NT2/D1 (cell line): ENCODE results near the gene NFKB1.
"Not testable (repeated sequence)": the region's sequence is repeated elsewhere in the genome, so short reads cannot be mapped to it uniquely, and the experiment has no call there.

Experiments
- DNase-seq: peaks from one replicate; pipeline ENCODE4 v3.0.0-alpha.2; 2011; ENCODE audit warnings: low read depth, low spot score
- H3K27me3 ChIP-seq: 2 replicates; pipeline ENCODE4 v1.6.0; 2011; ENCODE audit warnings: mild to moderate bottlenecking; ENCODE audit not compliant: insufficient read length, insufficient read depth
- H3K36me3 ChIP-seq: 2 replicates; pipeline ENCODE4 v1.6.1; 2011; ENCODE audit warnings: mild to moderate bottlenecking, low read length, mixed read lengths; ENCODE audit not compliant: insufficient read depth, insufficient read length
- H3K4me1 ChIP-seq: 2 replicates; pipeline ENCODE4 v1.5.1; 2011; ENCODE audit not compliant: insufficient read depth, insufficient read length
- H3K4me3 ChIP-seq: 2 replicates; pipeline ENCODE4 v1.5.1; 2011; ENCODE audit warnings: low read depth; ENCODE audit not compliant: insufficient read length
- H3K9ac ChIP-seq: 2 replicates; pipeline ENCODE4 v1.6.0; 2011; ENCODE audit warnings: low read depth; ENCODE audit not compliant: insufficient read length
- H3K9me3 ChIP-seq: 2 replicates; pipeline ENCODE4 v1.5.1; 2011; ENCODE audit warnings: mild to moderate bottlenecking, low read length; ENCODE audit not compliant: insufficient read depth
- SUZ12 ChIP-seq: IDR thresholded peaks from 2 replicates; pipeline ENCODE4 v1.6.1; 2011; ENCODE audit not compliant: insufficient read length, insufficient read depth; ENCODE audit errors: extremely low read depth
- YY1 ChIP-seq: IDR thresholded peaks from 2 replicates; pipeline ENCODE4 v1.6.1; 2011; ENCODE audit not compliant: insufficient read length, insufficient read depth
- ZNF274 ChIP-seq: IDR thresholded peaks from 2 replicates; pipeline ENCODE4 v1.6.1; 2011; ENCODE audit warnings: mild to moderate bottlenecking, low read depth, low read length

NFKB1 gene

GRCh38 chr4:102614801-102615200 is 113.6 kb downstream of the NFKB1 start:
- no peak overlapping the region for H3K9ac ChIP-seq
- TF ChIP-seq ZNF274: no peak
- TF ChIP-seq YY1: no peak
- TF ChIP-seq SUZ12: no peak
- H3K36me3 ChIP-seq: peaks cover 59% of the 10 kb centered on the region

GRCh38 chr4:102616636-102617035 is 115.5 kb downstream of the NFKB1 start:
- Histone ChIP-seq H3K4me1 (peaks cover 4% of the 10 kb centered on the region), H3K4me3 (no peak overlapping the region), H3K9ac (no peak overlapping the region), H3K27me3 (no peaks in the 10 kb centered on the region), H3K9me3 (no peaks in the 10 kb centered on the region), H3K36me3 (peaks cover 46% of the 10 kb centered on the region)
- no peak for DNase-seq
- TF ChIP-seq SUZ12: no peak
- TF ChIP-seq ZNF274: no peak
- TF ChIP-seq YY1: no peak

More at GRCh38 chr4:102614801-102615200, 113.6 kb downstream of the NFKB1 start:
- H3K4me1 ChIP-seq: peaks cover 4% of the 10 kb centered on the region
- no peak for DNase-seq
- H3K27me3 ChIP-seq: no peaks in the 10 kb centered on the region
- H3K4me3 ChIP-seq: no peak overlapping the region
- no peaks in the 10 kb centered on the region for H3K9me3 ChIP-seq

GRCh38 chr4:102619021-102619420 is 117.9 kb downstream of the NFKB1 start:
- peaks cover 24% of the 10 kb centered on the region for H3K36me3 ChIP-seq
- not testable (repeated sequence) for H3K9ac ChIP-seq, H3K9me3 ChIP-seq, DNase-seq, H3K27me3 ChIP-seq, H3K4me3 ChIP-seq, H3K4me1 ChIP-seq

GRCh38 chr4:102619776-102620631 is 118.8 kb downstream of the NFKB1 start:
- peaks cover 15% of the 10 kb centered on the region for H3K36me3 ChIP-seq
- not testable (repeated sequence) for DNase-seq, H3K4me1 ChIP-seq, H3K9ac ChIP-seq, H3K4me3 ChIP-seq, H3K9me3 ChIP-seq, H3K27me3 ChIP-seq

- Histone ChIP-seq H3K27me3 (no peaks in the 10 kb centered on the region), H3K36me3 (peaks cover 8% of the 10 kb centered on the region), H3K9ac (no peak overlapping the region), H3K4me3 (no peak overlapping the region), H3K9me3 (no peaks in the 10 kb centered on the region), H3K4me1 (no peaks in the 10 kb centered on the region)
- TF ChIP-seq YY1 (no peak), SUZ12 (no peak), ZNF274 (no peak)
- no peak for DNase-seq
Observed at GRCh38 chr4:102620697-102621497, 119.7 kb downstream of the NFKB1 start.

- no peaks in the 10 kb centered on the region for H3K9me3 ChIP-seq
- no peaks in the 10 kb centered on the region for H3K27me3 ChIP-seq
- no peak overlapping the region for H3K4me3 ChIP-seq
- no peak for DNase-seq
- no peak overlapping the region for H3K9ac ChIP-seq
- no peak for TF ChIP-seq ZNF274
- TF ChIP-seq SUZ12: no peak
- TF ChIP-seq YY1: no peak
- no peaks in the 10 kb centered on the region for H3K36me3 ChIP-seq
- no peaks in the 10 kb centered on the region for H3K4me1 ChIP-seq
Observed at GRCh38 chr4:102623622-102624021, 122.5 kb downstream of the NFKB1 start.

- TF ChIP-seq SUZ12: no peak
- TF ChIP-seq YY1: no peak
- TF ChIP-seq ZNF274: no peak
- H3K4me1 ChIP-seq: no peaks in the 10 kb centered on the region
- H3K9me3 ChIP-seq: no peaks in the 10 kb centered on the region
- H3K4me3 ChIP-seq: no peak overlapping the region
- DNase-seq: no peak
- no peaks in the 10 kb centered on the region for H3K36me3 ChIP-seq
- no peak overlapping the region for H3K9ac ChIP-seq
- H3K27me3 ChIP-seq: no peaks in the 10 kb centered on the region
Observed at GRCh38 chr4:102624505-102624904, 123.3 kb downstream of the NFKB1 start.
